Iris pigment epithelial cell (primary cell): ENCODE measurements around the gene ANKMY2.
"Not testable (repeated sequence)": the region's sequence is repeated elsewhere in the genome, so short reads cannot be mapped to it uniquely, and the experiment has no call there.

ENCODE experiments used
- DNase-seq: peaks from one replicate; pipeline ENCODE4 v3.0.0-alpha.2; 2011; ENCODE audit warnings: low read depth

The ANKMY2 gene

DNA sequence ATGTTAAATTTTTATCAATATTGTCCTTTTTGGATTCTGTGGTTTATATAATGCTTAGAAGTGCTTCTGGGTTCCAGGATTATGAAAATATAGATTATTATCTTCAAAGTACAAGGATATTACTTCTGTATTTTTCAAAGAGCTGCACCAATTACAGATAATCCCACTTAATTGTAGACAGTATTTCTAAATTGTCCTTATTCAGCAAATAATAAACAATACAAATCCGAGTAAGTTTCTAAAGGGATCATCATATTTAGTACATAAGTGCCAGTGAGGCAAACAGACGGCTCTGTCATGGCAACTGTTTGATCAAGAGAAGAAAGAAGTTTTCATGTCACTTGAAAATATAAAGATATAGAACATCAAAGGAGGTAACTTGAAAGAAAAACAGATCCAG is 19.2 kb downstream of the ANKMY2 start:
- DNase-seq, result no peak

DNA sequence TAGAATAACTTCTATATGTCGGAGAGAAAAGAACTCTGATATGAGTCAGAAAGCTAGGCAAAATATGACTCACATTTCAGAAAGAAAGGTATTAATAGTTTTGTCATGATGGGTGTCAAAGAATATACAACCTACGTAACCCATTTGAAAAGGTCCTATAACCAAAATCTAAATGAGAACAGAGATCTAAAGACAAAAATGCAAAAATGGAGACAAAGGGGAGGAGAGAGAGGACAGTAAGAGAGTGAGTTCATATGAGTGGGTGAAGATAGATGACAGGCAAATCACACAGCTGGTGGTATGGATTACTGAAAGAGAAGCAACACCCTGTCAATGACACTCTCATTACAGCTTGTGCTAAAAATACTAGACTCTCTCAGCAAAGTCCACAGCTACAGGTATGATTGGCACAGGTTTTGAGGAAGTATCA is 25.6 kb downstream of the ANKMY2 start:
- peak; percentile 54 for DNase-seq

DNA sequence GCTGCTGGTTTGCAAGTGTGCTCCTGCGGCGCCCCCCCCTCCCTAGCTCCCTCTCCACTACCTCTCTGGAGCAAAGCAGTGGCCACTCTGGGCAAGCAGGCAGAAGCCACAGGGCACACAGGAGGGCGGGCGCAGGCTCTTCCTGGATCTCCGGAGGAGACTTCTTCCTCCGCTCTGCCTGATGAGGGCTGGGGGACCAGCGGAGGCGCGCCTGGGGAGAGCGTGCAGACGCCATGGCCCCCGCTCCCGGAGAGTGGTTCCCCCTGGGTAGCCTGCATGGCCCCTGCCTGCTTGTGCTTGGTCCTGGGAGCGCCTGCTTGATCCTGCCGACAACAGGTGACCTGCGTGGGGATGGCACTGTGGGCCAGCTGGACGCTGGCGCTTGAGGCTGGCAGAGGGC is 29.0 kb downstream of the ANKMY2 start:
- DNase-seq, result no peak

DNA sequence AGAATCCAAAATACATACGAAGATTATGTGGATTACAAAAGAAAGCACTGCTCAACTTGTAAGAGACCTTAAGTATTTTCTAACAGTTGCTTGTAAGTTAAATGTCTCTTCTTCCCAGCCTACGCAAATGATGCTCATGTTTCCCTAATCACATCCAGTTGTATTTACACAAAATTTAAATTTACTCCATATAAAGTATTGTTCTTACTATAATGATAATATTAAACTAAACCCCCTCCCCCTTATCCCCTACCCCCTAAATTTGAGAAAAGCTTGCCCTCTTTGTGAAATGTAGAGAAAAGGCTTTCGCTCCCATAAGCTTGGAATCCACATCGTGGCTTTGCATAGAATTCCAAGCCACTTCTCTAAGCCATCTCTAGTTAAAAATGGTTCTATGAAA is 29.4 kb downstream of the ANKMY2 start:
- no peak for DNase-seq

DNA sequence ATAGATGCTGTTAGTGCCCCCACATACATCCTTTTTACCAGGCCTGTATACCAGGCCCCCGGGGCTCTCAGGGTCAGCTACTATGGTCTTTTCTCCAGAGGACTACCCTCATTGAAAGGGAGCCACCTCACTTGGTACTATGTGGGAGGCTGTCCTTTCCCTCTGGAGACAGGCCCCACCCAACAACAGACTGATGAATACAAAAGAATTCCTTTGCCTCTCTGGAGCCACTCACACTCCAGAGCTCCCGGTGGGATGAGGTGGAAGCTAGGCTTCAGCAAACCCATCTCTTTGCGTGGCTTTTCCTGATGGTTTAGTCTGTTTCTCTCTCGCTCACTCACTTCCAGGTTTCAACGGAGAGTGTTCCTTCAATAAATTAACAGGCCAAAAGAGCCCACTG is 30.3 kb downstream of the ANKMY2 start:
- DNase-seq, result no peak

DNA sequence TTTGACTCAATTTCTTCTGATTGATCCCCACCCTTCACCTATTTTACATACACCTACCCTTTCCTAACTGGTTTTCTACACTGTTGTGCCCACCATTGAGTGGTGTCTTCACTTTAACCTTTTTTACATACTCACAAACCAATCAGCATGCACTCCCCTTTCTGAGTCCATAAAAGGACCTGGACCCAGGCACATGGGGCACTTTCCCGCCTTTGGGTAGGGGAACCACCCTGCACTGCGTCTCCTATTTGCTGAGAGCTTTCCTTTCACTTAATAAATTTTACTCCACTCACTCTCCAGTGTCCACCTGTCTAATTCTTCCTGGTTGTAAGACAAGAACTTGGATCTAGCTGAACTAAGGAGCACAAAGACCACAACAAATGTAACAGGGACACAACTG is 33.8 kb downstream of the ANKMY2 start:
- DNase-seq, result no peak

DNA sequence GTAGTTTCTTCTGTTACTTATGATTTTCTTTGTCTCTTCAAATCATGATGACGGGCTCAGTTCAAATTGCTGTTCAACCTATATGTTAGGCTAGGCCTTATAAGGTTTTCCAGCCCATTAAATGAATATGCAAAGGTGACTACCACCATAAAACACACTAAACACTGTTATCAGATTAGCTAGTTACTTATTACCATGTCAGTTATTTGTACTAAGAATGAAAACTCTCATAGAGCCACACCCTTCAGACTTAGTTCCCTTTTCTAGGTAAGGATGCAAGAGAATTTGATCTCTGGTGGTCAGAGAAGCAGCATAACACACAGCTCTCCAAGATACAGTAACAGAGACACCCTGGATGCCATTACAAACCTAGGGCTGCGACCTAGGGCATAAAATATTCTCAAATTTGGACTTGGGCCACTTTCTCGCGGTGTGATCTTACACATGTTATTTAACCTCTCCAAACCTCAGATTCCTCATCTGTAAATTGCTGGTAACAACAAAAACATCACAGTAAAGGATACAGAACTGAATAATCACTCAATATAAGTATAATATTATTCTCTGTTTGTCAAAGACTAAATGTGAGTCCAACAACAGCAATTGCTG is 35.6 kb downstream of the ANKMY2 start:
- peak; percentile 58 for DNase-seq

DNA sequence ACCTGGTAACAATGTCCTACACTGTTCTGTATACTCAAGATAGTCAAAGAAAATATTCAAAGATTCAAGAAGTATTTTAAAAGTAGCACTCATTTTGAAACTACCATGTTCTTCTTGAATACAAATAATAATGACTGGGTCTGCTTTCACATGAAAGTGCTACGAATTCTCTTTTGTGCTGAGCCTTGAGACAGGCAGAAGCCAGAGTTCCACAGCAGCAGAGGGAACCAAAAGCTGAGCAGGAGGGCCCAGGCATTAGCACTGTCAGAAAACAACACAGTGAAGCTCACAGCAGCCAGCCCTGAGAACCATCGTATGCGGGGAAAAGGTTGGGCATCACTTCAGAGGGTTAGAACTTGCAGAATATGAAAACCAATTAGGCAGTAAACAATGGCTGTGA is 38.9 kb downstream of the ANKMY2 start:
- DNase-seq, result no peak

DNA sequence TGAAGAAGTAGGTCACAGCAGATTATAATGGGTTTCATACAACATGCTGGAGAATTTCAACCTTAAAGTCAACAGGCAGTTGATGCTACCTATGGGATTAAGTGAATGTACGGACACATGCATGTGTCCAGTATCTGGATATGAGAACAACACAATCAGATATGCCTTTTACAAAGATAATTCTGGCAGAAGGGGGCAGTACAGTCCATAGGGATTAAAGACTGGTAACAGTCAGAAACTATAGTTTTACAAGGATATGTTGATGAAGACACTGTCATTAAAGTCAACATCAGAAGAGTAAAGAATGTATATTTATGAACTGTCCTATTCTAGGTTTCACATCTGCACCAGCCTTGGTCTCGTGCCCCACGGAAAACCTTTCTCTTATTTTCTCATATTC is 41.5 kb downstream of the ANKMY2 start:
- no peak for DNase-seq

DNA sequence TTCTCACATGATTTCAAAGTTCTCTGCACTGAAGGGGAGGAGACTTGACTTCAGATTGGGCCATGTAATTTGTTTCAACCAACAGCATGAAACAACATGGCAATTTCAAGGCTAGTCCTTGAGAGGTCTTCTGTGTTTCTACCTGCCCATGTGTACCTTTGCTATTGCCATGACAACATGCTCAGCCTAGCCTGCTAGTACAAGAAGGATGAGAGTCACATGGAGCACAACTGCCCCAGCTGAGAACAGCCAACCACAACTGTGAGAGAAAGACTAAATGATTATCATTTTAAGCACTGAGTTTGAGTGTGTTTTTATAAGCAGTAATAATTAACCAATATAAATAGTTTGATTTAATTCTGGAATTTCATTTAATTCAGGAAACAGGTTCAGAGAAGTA is 41.9 kb downstream of the ANKMY2 start:
- DNase-seq, result no peak

DNA sequence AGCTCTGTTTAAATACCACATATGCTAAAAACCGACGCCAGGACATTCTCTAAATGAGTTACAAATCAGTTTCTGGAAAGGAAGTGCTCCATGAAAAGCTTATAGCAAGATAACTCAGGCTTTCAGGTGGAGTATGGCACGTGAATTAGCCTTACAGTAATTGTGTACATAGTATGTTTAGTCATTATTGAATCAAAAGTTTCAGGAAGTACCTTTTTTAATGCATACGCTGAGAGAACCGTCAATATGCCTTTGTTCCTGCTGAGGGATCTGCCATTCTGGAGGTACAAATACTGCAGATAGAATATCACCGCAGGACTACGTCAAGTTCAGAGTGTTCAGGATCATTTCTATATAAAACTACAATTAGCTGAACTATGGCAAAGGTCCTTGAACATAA is 45.7 kb downstream of the ANKMY2 start:
- DNase-seq, result no peak

DNA sequence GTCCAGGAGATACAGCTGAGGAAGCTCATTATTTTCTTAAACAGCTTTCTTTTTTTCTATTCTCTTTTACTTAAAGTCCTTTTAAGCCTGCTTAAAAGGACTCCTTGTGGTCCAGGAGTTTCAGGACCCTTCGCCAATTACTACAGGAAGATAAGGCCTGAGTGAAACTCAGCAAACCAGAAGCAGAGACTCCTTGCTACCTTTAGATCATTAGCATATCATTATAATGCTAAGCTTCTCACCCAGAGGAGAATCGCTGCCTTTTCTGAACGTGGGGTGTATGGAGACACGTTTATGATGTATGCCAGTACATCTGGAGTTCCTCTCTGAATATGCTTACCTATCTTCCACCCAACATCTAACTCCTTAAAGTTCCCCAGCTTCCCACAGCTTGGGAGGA is 47.5 kb downstream of the ANKMY2 start:
- DNase-seq, result no peak

DNA sequence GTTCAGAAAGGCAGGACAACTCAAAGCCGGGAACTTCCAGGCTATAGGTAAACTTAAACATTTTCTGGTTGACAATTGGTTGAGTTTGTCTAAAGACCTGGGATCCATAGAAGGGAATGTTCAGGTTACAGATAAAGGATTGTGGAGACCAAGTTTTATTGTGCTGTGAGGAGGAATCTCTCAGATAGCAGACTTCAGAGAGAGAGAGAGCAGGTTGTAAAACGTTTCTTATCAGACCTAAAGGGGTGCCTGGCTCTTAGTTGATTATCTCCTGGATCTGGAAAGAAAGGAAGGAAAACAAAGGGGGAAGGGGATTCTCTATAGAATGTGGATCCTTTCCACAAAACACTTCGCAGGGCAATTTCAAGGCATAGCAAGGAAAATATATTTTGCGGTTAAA is 50.0 kb downstream of the ANKMY2 start:
- not testable (repeated sequence) for DNase-seq

DNA sequence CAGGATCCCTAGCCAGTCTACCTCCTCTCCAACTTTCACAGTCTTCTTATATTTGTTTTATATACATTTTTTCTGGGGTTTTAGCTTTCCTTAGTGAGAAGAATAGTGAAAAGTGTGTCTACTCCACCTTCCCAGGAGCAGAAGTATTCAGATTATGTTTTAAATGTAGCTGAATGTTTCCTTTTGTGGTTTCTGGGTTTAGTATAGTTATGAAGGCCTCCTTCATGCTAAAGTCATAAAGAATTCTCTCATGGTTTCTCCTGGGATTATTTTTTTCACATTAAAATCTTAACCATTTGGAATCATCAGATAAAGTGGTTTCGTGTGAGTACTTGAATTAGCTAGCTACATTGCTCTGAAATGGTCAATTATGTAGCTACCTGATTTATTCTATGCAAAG is 50.9 kb downstream of the ANKMY2 start:
- DNase-seq, result peak; percentile 15

DNA sequence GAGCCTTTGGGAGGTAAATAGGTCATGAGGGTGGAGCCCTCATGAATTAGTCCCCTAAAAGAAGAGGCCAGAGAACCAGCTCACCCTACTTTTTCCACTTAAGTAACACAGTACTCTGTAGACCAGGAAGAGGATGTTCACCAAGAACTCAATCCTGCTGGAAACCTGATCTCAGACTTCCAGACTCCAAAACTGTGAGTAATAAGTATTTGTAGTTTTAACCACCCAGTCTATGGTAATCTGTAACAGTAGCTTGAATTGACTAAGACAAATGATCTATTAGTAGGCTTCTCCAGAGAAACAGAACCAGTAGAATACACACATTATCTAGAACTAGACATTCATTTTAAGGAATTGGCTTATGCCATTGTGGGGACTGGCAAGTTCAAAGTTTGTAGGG is 51.5 kb downstream of the ANKMY2 start:
- peak; percentile 50 for DNase-seq

DNA sequence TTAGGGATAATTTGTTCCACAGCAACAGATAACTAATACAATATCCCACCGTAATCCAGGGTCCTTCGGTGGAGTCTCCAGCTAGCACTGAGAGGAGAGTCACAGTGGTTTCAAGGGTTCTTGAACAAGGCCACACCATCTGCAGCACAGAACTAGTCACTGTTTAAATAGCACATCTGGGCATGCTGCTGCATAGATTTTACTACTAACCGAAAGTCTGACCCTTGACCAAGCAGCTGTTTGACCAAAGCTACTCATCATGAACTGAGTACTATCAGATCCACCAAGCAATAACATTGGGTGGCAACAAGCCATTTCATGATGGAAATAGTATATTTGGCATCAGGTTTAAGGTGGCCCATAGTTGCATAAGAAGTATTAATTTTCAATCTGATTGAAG is 53.2 kb downstream of the ANKMY2 start:
- DNase-seq, result no peak

DNA sequence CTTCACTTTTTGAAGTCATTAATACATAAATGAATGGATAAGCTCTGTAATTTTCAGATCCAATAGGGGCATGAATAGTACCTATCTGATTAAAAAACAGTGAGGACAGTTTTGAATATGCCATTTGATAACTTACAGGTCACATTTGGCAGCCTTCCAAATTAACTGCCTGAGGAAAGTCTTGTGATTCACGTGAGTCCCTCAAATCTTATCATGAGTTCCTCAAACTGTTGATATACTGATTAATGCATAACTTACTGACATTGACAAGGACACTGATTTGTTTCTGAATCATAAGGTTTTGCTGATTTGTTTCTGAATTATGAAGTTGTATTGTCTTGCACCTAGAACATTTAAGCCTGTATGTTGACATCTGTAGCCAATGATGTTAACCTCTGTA is 55.1 kb downstream of the ANKMY2 start:
- no peak for DNase-seq

DNA sequence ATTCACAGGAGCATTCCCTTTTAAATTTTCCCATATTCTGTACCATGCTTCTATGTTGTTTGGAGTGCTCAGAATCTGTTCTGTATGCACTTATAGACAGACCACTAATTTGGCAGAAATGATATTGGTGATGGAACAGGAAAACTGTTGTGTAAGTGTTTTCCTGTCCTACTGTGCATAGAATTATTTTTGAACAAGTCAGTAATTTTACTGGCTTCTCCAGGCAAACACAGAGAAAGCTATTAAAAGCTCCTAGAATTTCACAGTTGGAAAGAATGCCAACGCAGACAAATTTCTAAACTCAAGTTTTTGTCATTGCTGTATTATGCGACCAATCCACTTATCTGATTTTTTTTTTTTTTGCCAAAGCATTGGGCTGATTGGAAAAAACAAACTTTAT is 55.7 kb downstream of the ANKMY2 start:
- DNase-seq, result no peak

DNA sequence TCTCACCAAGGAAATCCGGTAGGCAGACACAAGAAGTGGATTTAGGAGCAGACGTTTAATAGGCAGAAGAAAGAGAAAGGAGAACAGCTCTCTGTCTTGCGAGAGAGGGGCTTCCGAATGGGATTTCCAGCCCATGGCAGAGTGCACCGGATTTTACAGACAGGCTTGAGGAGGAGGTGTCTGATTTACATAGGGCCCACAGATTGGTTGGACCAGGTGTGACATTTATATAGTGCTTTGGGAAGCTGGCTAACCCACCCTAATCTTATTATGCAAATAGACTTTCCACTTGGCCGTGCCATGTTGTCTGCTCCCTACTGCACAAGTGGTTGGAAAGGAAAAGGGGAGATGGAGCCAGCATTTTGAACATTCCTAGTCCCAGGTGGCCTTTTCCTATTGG is 57.8 kb downstream of the ANKMY2 start:
- no peak for DNase-seq

DNA sequence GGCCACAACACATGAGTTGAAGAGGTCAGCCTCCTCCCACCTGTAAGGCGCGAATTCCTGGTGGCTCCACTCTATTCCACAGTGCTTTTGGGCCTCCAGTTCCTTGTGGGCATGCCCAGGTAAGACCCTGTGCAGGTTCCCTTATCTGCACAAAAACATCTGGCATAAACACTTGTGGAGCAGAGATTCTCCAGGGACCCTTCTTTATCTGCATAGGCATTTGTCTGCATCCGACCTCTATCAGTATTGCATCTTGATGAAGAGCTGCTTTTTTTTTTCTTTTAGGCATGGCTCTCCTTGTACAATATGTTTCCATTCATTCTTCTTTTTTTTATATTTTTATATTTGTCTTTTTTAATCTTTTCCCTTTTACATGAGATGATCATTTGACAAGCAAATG is 58.4 kb downstream of the ANKMY2 start:
- DNase-seq, result no peak

DNA sequence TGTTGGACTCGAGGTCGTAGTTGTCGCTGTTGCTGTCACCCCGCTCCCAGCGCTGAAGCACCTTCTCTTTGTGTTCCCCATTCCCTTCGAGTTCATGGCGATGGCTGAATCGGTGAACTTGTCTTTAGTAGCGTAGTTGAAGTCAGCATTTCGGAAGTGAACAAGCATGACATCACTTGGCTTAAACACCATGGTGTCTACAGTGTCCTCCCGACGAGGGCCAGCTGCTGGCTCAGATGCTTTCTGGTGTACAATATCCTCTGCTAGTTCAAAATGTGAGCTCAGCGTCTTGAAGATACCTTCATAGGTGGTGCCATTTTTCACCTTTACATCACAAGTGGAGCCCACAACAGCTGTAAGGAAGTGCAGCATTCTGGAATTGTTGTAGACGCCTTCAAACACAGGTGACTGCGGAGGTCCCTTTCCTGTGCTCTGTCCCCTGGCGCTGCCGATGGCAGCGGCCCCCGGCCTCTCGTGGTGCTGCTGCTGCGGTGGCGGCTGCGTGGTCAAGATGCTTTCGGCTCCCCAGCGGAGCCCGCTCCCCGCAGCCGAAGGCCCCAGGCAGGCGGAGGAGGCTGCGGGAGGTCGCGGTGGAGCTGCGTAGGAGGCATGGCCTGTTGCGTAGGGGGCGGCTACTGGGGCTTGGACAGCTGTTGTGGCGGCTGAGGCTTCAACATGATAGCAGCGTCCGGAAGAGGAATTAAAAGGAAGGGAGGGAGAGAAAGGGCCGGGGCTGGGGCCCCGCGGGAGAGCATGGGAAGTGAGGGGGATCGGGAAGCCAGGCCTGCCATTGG is 59.3 kb downstream of the ANKMY2 start:
- no peak for DNase-seq

DNA sequence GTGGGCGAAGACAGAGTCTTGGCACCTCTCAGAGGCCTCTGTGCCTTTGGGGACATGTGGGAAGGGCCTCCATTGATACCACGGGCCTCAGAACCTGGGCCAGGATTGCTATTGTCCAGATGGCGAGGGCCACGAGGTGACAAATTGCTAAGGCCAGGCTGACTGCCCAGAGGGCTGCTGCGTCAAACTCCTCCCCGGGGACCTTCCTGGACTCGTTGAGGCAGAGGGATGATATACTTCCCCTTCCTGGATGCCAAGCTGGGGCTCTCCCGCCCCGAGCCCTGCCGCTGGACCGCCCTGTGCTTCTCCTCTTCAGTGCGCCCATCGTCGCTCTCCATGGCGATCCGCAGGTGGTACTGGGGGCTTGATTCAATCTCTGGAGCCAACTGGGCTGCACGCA is 60.0 kb downstream of the ANKMY2 start:
- no peak for DNase-seq

DNA sequence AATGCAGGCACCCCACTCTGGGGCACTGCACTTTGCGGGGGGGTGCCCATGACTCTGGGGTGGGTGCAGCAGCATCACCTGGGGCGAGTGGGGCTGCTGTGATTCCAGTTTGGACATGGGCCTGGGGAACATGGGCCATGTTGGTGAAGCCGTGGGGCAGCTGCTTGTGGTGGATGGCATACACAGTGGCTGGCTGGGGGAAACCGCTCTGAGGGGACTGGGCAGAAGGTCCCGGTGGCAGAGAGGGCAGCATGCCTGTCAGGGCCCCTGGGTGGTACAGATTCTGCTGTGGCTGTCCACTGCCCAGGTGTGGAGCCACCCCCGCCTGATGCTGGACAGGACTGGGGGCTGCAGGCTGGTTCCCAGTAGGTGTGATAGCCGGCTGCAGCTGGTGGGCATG is 61.7 kb downstream of the ANKMY2 start:
- no peak for DNase-seq

DNA sequence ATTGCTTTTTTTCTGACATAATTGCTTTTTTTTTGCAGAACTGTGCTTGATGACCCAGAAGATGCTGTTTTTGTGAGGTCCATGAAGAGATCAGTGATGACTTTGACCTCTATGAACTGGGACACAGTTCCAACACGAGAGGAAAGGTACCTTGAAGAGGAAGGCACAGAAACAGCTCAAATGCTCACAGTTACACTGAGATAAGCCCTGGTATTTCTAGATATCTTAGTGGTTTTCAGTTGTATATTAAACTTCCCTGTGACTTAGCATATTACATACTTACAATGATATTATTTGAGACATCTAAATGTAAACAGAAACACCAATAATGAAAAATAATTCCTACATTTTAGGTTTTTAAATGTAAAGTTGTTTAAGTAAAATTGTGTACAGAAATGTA is 64.3 kb downstream of the ANKMY2 start:
- DNase-seq, result no peak
